GM12878 (cell line): ENCODE data around the gene RB1. TPM values are rescaled to one million over a fixed set of nuclear protein-coding genes. Genes with fewer than 3 reads are reported as not detected.

Experiments
- ATAC-seq: fragments of 200-7000 bp; cut with Tn5 transposase; 3 replicates; pipeline ENCODE4 v1.9.1; 2020; ENCODE audit warnings: mild to moderate bottlenecking, moderate library complexity
- BruUV-seq: library from RNA; stranded (reverse); fragments of 400-500 nt; replicated peaks from 2 replicates; lab custom pipeline; 2021; lab: Mats Ljungman, UMichigan
- CTCF ChIA-PET: fragments of 300-600 bp; sonication (Branson Sonifier 250); formaldehyde crosslinking; extraction: SDS; loops from one replicate; lab custom pipeline; 2021; ENCODE audit warnings: inconsistent platforms; lab: Yijun Ruan, JAX
- POLR2A ChIA-PET: fragments of 350-600 bp; formaldehyde crosslinking; extraction: SDS; loops from one replicate; lab custom pipeline; 2021; ENCODE audit warnings: inconsistent platforms; lab: Charles Lee
- RAD21 ChIA-PET: fragments of 300-600 bp; sonication (Branson Sonifier 250); formaldehyde crosslinking; loops from one replicate; lab custom pipeline; 2023; ENCODE audit warnings: antibody characterized with exemption; ENCODE audit not compliant: unreplicated experiment; lab: Charles Lee
- SMC1A ChIA-PET: fragments of 300-600 bp; sonication (Branson Sonifier 250); formaldehyde crosslinking; loops from one replicate; lab custom pipeline; 2023; ENCODE audit not compliant: unreplicated experiment, uncharacterized antibody; lab: Charles Lee
- DNase-seq: peaks from one replicate; pipeline ENCODE4 v3.0.0-alpha.2; 2011; ENCODE audit warnings: low read depth, low spot score
- FAIRE-seq: peaks from 3 replicates; lab custom pipeline; 2011; peaks lifted over from hg19 to GRCh38; lab: Jason Lieb, UNC
- H2AFZ ChIP-seq: 2 replicates; pipeline ENCODE4 v1.6.0; 2011; ENCODE audit warnings: low read depth, low read length, control low read depth; ENCODE audit not compliant: control insufficient read depth
- H3K27ac ChIP-seq: 2 replicates; pipeline ENCODE4 v1.5.1; 2011; ENCODE audit warnings: control low read depth; ENCODE audit not compliant: control insufficient read depth, insufficient read depth
- H3K27me3 ChIP-seq, 2 experiments: replicated peaks in 1 of 2; 2 replicates each; pipeline versions ENCODE4 v1.6.0 to v1.6.1; 2011; ENCODE audit warnings: low read length in 1 of 2; ENCODE audit not compliant: control insufficient read depth in 2 of 2, insufficient read depth in 2 of 2
- H3K36me3 ChIP-seq, 2 experiments: 2 replicates each; pipeline ENCODE4 v1.5.1; 2011; ENCODE audit warnings: low read length in 1 of 2; ENCODE audit not compliant: control insufficient read depth in 2 of 2, insufficient read depth in 2 of 2
- H3K4me1 ChIP-seq: 2 replicates; pipeline ENCODE4 v1.6.1; 2011; ENCODE audit warnings: mild to moderate bottlenecking, low read length, moderate library complexity, mixed read lengths; ENCODE audit not compliant: control insufficient read depth, insufficient read depth
- H3K4me2 ChIP-seq: 2 replicates; pipeline ENCODE4 v1.6.0; 2011; ENCODE audit warnings: control low read depth; ENCODE audit not compliant: control insufficient read depth, insufficient read depth
- H3K4me3 ChIP-seq: fragments of 200-600 bp; sonication (generic); 2 replicates; pipeline ENCODE4 v1.5.1; 2016
- H3K79me2 ChIP-seq: 2 replicates; pipeline ENCODE4 v1.6.0; 2011; ENCODE audit warnings: low read length; ENCODE audit not compliant: control insufficient read depth, insufficient read depth
- H3K9ac ChIP-seq: 2 replicates; pipeline ENCODE4 v1.8.0; 2011; ENCODE audit warnings: low read length, control low read depth, mixed read lengths; ENCODE audit not compliant: control insufficient read depth, insufficient read depth
- H3K9me3 ChIP-seq: replicated peaks from 3 replicates; pipeline ENCODE4 v1.5.1; 2011; ENCODE audit warnings: mild to moderate bottlenecking, low read length; ENCODE audit not compliant: control insufficient read depth, insufficient read depth
- H4K20me1 ChIP-seq: 2 replicates; pipeline ENCODE4 v1.6.0; 2011; ENCODE audit not compliant: control insufficient read depth, insufficient read depth
- EGR1 ChIP-seq, 2 experiments: IDR thresholded peaks; 1 replicate in 1 of 2; 2 replicates in 1 of 2; pipeline ENCODE4 v1.6.1; 2011 to 2012; ENCODE audit warnings: low read depth in 2 of 2, low read length in 2 of 2, borderline replicate concordance in 1 of 2, mild to moderate bottlenecking in 1 of 2, moderate library complexity in 1 of 2
- FOS ChIP-seq: IDR thresholded peaks from 3 replicates; pipeline ENCODE4 v1.6.1; 2011; ENCODE audit warnings: borderline replicate concordance; ENCODE audit not compliant: insufficient read length; ENCODE audit errors: extremely low read depth
- FOXM1 ChIP-seq: IDR thresholded peaks from 2 replicates; pipeline ENCODE4 v1.6.1; 2012; ENCODE audit warnings: low read depth, mild to moderate bottlenecking, inconsistent platforms, low read length, moderate library complexity
- IRF4 ChIP-seq: IDR thresholded peaks from 2 replicates; pipeline ENCODE4 v1.6.1; 2011; ENCODE audit warnings: low read depth, low read length
- SMARCA5 ChIP-seq: fragments of 450-650 bp; IDR thresholded peaks from 2 replicates; pipeline ENCODE4 v1.6.1; 2017; ENCODE audit warnings: mild to moderate bottlenecking
- SPI1 ChIP-seq: IDR thresholded peaks from 2 replicates; pipeline ENCODE4 v1.6.1; 2011; ENCODE audit warnings: low read depth, mild to moderate bottlenecking, low read length, moderate library complexity, borderline replicate concordance; ENCODE audit not compliant: insufficient read depth
- WGBS: methylation state at CpG from one replicate; pipeline ENCODE4 v1.1.6; 2016; ENCODE audit warnings: low lambda C conversion rate; ENCODE audit not compliant: insufficient replicate concordance, insufficient coverage; ENCODE audit errors: missing lambda C conversion rate; 5-methylcytosine and 5-hydroxymethylcytosine counted together
- in situ Hi-C: fragments of 300-500 bp; cut with MboI; formaldehyde crosslinking; loops from 9 replicates; pipeline ENCODE4 v1.14.3; 2018; ENCODE audit warnings: mixed read lengths
- intact Hi-C: fragments of 100-400 bp; cut with micrococcal nuclease; formaldehyde crosslinking; loops from one replicate; pipeline ENCODE4 v1.14.2; 2022; ENCODE audit not compliant: unreplicated experiment
- polyA plus RNA-seq, 11 experiments: library from polyadenylated mRNA; depleted of rRNA in 4 of 11; unstranded in 6 of 11; stranded (reverse) in 5 of 11; fragments of >200 nt; fragmentation: Nextera tagmentation in 4 of 11; fragmentation: Illumina TruSeq in 1 of 11; extraction: Ambion mirVana in 4 of 11; extraction: Trizol in 1 of 11; gene quantifications; 1 replicate in 1 of 11; 2 replicates in 10 of 11; pipeline versions ENCODE4 v1.2.1 to v1.2.3, GENCODE V29; 2011 to 2016; ENCODE audit warnings: inconsistent platforms in 2 of 11, missing spikeins in 2 of 11, low read depth in 1 of 11
- total RNA-seq, 4 experiments: library from RNA; depleted of rRNA in 3 of 4; stranded (reverse); fragments of >200 nt in 3 of 4; fragmentation: Illumina TruSeq in 1 of 4; extraction: Trizol in 1 of 4; gene quantifications; 2 replicates each; pipeline versions ENCODE4 v1.2.1 to v1.2.3, GENCODE V29; 2013 to 2021
- TF ChIP-seq, protein P1 (sequence below): fragments of 450-650 bp; IDR thresholded peaks from 2 replicates; pipeline ENCODE4 v1.6.1; 2017; ENCODE audit warnings: borderline replicate concordance
- TF ChIP-seq, protein P2 (sequence below): fragments of 450-650 bp; IDR thresholded peaks from 2 replicates; pipeline ENCODE4 v1.6.1; 2017; ENCODE audit warnings: mild to moderate bottlenecking, low read depth, inconsistent platforms; ENCODE audit not compliant: poor library complexity, severe bottlenecking
- TF ChIP-seq, protein P3 (sequence below): fragments of 450-650 bp; formaldehyde crosslinking; IDR thresholded peaks from 2 replicates; pipeline ENCODE4 v1.5.0; 2022; ENCODE audit warnings: mild to moderate bottlenecking, missing genetic modification characterization

Gene RB1
- total and polyA plus RNA-seq, 10 of the 15 experiments (the other 5 are each of a cell fraction or from before 2014, with no cell fraction given) = 2.8 to 45.0 (median 8.3) TPM

- Histone ChIP-seq H3K79me2 (peaks cover 33% of the 10 kb centered on the region), H3K27me3 (no peaks in the 10 kb centered on the region), H3K36me3 (no peaks in the 10 kb centered on the region), H3K9me3 (no peaks in the 10 kb centered on the region), H3K27ac (no peak overlapping the region), H3K4me3 (peak overlapping the region; percentile 8), H3K9ac (no peak overlapping the region), H3K4me2 (peak overlapping the region; percentile 28; the same call in 1 of the 2 replicates), H4K20me1 (no peaks in the 10 kb centered on the region), H3K4me1 (no peaks in the 10 kb centered on the region), H2AFZ (no peak overlapping the region)
- in situ Hi-C loops = no loop called here
- ChIA-PET CTCF (no interaction called here), POLR2A (no interaction called here), SMC1A (no interaction called here), RAD21 (no interaction called here)
- no peak for TF ChIP-seq SMARCA5
- no peak for TF ChIP-seq IRF4
- TF ChIP-seq, protein P1, sequence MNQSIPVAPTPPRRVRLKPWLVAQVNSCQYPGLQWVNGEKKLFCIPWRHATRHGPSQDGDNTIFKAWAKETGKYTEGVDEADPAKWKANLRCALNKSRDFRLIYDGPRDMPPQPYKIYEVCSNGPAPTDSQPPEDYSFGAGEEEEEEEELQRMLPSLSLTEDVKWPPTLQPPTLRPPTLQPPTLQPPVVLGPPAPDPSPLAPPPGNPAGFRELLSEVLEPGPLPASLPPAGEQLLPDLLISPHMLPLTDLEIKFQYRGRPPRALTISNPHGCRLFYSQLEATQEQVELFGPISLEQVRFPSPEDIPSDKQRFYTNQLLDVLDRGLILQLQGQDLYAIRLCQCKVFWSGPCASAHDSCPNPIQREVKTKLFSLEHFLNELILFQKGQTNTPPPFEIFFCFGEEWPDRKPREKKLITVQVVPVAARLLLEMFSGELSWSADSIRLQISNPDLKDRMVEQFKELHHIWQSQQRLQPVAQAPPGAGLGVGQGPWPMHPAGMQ = no peak
- no peak for TF ChIP-seq FOS
- no peak for TF ChIP-seq SPI1
- TF ChIP-seq, protein P2, sequence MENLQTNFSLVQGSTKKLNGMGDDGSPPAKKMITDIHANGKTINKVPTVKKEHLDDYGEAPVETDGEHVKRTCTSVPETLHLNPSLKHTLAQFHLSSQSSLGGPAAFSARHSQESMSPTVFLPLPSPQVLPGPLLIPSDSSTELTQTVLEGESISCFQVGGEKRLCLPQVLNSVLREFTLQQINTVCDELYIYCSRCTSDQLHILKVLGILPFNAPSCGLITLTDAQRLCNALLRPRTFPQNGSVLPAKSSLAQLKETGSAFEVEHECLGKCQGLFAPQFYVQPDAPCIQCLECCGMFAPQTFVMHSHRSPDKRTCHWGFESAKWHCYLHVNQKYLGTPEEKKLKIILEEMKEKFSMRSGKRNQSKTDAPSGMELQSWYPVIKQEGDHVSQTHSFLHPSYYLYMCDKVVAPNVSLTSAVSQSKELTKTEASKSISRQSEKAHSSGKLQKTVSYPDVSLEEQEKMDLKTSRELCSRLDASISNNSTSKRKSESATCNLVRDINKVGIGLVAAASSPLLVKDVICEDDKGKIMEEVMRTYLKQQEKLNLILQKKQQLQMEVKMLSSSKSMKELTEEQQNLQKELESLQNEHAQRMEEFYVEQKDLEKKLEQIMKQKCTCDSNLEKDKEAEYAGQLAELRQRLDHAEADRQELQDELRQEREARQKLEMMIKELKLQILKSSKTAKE = no peak
- TF ChIP-seq FOXM1 = no peak
- no peak for TF ChIP-seq EGR1 (IDR thresholded peaks at IDR 0.05; ENCODE audit: borderline replicate concordance in 1 of 2, low read depth in 2 of 2, low read length in 2 of 2)
- TF ChIP-seq, protein P3, sequence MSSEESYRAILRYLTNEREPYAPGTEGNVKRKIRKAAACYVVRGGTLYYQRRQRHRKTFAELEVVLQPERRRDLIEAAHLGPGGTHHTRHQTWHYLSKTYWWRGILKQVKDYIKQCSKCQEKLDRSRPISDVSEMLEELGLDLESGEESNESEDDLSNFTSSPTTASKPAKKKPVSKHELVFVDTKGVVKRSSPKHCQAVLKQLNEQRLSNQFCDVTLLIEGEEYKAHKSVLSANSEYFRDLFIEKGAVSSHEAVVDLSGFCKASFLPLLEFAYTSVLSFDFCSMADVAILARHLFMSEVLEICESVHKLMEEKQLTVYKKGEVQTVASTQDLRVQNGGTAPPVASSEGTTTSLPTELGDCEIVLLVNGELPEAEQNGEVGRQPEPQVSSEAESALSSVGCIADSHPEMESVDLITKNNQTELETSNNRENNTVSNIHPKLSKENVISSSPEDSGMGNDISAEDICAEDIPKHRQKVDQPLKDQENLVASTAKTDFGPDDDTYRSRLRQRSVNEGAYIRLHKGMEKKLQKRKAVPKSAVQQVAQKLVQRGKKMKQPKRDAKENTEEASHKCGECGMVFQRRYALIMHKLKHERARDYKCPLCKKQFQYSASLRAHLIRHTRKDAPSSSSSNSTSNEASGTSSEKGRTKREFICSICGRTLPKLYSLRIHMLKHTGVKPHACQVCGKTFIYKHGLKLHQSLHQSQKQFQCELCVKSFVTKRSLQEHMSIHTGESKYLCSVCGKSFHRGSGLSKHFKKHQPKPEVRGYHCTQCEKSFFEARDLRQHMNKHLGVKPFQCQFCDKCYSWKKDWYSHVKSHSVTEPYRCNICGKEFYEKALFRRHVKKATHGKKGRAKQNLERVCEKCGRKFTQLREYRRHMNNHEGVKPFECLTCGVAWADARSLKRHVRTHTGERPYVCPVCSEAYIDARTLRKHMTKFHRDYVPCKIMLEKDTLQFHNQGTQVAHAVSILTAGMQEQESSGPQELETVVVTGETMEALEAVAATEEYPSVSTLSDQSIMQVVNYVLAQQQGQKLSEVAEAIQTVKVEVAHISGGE (CRISPR knock-in tag) = no peak
- BruUV-seq = no TSS peak
- ATAC-seq (peak; percentile 10; the same call in 2 of the 3 replicates), FAIRE-seq (no peak), DNase-seq (no peak)
- WGBS = 91% methylated on average over 5 of the region's 5 CpGs
- intact Hi-C loops = no loop called here
Observed at GRCh38 chr13:48410199-48410598, 106.6 kb downstream of the RB1 start.
